HG03060 (cell line): Measurements from ENCODE around the gene SH2D4B.

ENCODE experiments used
- ATAC-seq: cut with Tn5 transposase; IDR thresholded peaks from one replicate; pipeline ENCODE4 v1.9.1; 2021; ENCODE audit warnings: low read depth, moderate number of reproducible peaks; ENCODE audit not compliant: unreplicated experiment

The SH2D4B gene

DNA sequence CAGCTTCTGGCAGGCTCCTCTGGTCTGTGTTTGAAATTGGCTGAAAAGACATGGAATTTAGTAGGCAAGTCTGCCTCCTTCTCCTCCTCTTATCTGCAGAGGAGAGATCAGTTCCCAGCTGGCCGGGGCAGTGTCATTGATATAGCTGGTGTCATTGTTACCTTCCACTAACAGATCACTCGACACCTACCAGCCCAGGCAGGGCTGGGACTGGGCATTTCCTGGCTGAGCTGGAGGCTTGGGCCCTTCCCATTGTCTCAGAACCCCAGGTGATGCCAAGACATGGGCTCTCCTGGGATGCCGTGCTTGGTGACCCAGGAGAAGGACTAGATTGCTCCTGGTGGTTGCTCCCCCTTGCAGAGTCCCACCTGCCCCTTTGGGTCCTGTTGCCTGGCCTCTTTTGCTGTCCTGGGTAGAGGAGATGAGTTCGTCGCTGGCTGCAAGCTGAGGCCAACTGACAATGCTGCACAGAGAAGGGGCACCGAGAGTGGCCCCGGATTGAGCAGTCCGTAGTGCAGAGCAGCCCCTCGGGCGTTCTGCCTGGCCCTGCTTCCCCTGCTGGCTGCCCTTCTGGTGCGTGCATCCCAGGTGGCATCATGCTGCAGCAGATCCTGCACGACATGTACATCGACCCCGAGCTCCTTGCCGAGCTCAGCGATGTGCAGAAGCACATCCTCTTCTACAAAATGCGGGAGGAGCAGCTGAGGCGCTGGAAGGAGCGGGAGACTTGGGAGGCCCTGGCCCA lies at the start of gene SH2D4B:
TSS of gene SH2D4B (plus strand) at position 167 of the 745 bp plus-strand sequence. CDS start at position 597, 430 bp downstream.
- ATAC-seq: no peak

DNA sequence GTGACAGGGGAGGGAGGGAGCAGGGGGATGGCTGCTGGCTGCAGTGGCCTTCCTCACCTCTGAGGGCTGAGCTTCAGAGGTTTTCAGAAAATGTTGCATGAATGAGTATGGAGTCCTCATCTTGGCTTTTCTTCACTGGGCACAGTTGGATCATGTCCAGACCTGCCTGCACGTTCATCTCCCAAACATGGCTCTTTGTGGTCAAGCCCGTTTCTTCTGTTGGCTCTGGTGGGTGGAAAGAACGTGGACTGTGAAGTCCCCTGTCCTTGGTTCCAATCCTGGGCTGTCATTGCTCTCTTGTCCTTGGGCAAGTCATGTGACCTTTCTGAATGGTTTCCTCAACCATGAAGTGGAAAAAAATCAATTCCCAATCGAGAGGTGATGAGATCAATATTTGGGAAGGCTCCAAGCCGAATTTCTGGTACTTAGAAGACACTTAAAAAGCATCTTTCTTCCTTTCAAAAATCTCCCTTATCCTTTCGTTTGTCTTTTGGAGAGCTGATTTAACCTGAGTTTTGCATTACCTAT lies 49.1 kb upstream of the SH2D4B start:
- no peak for ATAC-seq

DNA sequence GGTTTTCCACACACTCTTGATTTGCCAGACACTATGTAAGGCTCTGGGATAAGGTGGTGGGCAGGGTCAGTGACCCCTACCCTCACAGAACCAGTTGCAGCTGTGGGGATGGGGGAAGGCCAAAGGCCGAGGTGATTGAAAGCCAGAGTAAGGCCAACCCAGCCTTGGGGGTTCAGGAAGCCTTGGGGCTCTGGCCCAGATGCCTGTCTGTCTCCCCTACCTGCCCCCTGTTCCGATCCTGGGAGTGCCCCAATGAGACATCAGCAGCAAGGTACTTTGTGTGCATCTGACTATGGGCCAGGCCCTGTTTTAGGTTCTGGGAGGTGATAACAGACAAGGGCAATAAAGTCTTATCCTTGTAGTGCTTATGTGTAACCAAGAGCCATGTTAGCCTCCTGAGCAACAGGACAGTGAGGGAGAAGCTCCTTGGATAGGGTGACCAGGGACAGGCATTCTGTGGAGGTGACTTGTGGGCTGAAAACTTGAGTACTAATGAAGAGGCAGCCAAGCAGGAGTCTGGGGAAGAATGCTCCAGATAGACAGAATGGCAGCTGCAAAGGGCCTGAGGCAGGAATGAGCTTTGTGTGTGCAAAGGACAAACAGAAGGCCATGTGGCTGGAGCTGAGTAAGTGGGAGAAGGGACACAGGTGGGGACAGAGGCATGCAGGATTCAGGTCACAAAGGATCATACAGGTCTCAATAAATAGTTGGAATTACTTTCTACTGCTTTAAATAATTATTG lies 48.2 kb upstream of the SH2D4B start:
- ATAC-seq: no peak

DNA sequence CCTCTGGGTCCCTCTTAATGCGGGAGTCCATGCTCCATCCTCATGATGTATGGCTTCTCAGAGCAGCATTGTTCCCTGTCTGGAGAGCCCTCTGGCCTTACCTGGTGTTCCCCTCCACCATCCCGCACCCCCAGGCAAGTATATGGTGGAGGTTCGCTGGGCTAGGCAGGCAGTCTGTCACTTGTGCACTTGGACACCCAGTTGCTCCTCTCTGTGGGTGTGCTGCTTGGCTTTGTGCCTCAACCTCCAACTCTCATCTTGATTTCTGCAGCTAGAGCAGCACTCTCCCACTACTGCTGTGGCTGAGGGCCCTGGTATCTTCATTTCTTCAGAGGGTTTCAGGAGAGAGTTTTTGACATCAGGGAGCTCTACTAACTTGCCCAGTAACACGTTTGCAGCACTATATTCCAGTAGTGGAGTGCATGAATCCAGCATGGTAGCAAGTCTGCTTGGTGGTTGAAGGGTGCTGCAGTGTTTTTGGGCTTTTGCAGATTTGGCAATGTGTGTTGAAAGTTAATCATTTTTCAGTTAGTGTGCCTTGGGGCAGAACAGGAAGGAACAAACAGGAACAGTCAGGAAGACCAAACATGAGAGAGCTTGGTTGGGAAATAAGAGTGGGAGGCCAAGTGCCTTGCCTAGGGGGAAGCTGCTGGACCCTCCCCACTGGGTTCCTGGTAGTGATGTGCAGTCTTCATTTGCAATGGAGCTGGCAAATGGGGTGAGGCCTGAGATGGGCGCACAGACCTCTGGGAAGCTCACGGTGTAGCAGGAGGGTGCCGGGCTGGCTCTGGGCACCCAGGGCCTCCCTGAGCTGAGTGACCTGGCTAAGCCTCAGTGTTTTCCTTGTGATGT lies 46.2 kb upstream of the SH2D4B start:
- ATAC-seq: no peak

DNA sequence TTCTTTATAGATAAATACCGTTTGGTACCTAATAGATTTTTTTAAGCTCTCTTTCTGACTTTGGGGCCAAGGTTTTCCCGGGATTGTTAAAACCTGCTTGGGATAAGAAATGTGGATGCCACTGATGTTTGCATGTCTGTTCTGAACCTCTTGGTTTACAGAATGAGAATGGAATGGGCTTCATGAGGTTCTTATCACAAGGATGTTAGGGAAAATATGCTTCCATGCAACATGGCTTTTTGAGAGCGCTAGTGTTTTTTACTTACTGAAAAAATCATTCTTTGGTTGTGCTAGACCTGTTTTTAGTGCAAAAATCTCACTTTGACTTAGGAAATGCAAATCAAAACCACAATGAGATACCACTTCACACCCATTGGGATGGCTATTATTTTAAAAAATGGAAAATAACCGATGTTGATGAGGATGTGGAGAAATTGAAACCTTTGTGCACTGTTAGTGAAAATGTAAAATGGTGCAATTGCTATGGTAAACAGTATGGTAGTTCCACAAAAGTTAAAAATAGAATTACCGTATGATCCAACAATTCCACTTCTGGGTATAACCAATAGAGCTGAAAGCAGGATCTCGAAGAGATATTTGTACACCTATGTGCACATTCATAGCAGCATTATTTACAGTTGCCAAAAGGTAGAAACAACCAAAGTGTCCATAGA lies 44.7 kb upstream of the SH2D4B start:
- ATAC-seq: peak; percentile 11

DNA sequence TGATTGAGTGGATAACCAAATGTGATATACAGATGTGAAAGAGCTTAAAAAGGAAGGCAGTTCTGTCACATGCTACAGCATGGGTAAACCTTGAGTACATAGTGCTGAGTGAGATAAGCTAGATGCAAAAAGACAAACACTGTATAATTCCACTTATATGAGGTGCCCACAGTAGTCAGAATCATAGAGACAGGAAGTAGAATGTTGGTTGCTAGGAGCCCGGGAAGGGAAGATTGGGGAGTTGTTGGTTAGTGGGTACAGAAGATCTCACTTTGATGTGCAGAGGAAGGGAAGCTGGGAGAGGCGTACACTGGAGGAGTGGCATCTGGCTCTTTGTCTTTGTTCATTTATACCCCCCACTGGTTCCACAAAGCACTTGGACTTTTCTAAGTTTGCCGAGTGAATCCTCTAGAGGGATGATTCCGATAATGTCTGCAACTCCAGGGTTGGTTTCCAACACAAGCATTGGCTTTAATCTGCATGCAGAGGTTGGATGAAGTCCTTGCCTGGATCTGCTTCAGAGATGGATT lies 44.1 kb upstream of the SH2D4B start:
- ATAC-seq: peak; percentile 47

DNA sequence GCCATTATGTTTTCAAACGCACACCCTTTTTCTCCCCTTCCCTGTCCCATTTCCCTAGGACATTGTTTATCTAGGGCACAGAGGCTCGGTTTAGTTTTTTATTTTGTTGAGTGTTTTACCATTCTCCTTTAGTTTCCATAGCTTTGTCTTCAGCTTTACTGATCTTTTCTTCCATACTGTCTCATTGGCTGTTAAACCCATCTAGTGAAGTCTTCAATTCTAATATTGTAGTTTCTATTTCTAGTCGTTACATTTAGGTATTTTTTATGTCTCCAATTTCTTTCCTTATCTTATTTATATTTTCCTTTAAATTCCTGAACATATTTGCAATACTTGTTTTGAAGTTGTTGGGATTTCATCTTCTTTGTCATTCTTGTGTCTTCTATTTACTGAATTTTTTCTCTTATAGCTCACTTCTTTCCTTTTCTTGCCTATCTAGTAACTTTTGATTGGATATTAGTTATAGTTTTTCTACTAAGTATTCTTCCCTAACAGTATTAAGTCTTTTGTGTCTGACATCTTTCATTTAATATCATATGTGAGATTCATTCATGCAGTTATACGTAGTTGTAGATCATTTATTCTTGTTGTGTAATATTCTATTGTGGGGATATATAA lies 41.0 kb upstream of the SH2D4B start:
- no peak for ATAC-seq

DNA sequence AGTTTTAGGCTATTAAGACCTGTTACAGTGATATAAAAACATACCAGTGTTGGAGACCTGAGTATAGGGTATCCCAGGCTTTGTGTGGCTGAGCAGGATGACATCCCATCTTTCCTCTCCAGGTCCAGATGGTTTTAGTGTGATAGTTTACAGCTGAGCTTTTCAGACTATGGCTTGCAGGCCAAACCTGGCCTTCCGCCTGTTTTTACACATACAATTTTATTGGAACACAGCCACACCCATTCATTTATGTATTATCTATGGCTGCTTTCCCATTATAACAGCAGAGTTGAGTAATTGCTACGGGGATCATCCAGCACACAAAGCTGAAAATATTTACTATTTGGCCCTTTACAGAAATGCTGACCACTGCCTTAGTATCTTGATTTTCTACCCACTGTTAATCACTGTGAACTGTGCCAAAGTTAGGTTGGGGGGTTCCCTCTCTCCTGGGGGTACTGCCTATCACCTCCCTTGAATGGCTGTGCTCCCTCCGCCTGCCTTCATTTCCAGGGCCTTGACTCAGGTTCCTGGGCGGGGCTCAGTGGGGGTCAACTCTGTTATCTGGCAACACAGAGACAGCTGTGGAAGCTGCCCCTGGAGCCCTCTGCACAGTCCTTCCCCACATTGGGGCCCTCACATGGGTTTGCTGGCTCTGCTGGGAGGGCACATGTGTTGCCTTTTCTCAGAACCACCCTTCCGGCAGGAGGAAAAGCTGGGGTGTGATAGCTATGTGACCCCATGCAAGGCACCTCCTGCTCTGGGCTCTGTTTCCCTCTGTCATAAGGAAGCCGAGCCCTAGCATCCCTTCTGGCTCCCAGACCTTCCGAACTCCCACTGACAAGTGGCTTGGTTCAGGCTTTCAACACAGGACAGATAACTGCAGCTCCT lies 40.3 kb upstream of the SH2D4B start:
- ATAC-seq: no peak

DNA sequence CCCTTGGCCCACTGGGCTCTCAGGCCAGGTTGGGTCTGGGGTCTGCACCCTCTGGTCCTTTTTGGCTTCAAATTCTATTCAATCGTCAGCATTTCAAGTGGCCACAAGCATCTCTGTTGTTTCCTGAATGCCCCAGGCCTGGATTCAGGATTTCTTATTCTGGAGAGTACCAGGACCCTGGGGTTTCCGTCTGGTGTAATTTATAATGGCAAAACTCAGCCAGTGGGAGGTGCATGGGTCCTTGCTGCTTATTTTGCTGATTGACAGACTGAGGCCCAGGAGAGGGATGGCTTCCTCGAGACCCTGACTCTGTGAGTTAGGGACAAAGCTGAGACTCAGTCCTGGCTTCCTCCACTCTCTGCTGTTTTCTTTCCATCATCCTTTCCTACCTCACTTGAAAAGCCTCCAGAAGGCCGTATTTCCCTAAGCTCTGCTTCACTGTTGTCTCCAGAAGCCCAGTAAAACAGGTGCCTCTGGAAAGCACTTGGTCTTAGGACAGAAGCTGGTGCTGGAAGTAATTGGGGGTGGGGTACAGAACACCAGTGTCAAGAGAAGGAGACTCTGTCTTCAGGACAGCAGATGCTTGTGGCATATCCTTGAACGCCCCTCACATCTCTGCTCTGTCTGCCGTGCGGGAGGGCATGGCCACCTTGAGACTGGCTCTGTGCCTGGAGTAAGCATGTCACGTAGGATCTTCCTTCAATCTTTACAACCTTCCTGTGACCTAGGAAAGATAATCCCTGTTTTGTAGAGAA lies 39.4 kb upstream of the SH2D4B start:
- no peak for ATAC-seq

DNA sequence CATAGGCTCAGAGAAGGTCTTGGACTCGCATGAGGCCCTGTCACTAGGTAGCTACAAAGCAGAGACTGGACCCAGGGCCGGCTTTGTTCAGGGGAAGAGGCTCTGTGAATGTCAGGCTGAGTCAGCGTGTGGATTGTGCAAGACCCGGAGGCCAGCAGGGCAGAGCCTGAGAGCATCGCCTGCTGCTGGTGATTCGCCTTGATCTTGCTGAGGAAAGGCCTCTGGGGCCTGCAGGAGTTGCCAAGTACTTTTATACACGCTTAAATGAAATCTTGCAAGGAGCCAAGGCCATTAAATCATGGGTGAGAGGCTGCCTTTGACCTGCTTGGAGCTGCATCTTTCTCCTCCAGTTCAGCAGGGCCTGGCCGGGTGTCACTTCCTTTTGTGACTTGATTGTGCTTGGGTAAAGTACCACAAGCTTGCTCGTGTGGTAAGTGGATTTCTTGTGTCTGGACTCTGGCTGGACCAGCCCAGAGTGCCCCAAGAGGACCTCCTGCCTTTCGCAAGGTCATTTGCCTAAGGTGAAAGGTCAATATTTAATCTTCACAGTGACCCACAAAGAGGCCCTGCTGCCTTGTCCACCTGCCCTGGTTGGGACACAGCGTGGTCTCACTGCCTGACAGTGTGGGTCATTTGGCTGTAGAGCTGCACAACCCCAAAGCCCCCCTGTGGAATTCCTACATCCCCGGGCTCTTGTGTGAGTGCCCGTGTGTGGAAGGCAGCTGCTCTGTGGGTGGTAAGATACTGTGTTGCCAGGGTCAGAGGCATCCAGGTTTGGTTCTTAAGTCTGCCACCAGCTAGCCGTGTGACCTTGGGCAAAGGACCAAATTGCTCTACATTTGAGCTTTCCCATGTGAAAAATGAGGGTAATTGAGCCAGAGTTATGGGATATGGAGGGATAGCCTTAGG lies 38.6 kb upstream of the SH2D4B start:
- ATAC-seq: no peak

DNA sequence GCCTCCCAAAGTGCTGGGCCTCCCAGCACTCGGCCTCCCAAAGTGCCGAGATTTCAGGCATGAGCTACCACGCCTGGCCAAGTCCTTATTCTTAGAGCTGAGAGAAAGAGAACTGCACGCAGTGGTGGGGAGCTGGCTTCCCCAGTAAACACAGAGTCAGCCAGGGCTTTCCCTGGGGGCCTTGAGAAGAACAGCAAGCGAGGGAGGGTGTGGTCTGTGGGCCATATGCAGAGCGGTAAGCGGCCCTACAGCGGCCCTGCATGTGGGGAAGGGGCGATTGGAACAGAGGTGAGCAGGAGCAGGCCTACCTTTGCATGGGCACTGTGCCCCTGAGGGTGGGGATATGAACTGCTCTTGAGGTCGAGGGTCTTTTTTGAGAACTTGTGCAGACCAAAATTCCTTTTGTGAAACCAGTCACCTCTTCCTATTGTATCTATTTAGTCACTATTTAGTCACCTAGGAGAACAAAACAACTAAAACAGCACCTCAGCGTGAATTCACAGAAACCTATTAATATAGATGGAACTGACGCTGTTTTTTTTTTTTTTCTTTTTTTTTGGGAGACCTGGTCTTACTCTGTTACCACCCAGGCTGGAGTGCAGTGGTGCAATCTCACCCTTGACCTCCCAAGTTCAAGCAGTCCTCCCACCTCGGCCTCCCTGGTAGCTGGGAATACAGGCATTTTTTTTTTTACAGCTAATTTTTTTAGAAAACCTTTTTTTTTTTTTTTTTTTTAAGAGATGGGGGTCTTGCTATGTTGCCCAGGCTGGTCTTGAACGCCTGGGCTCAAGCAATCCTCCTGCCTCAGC lies 36.9 kb upstream of the SH2D4B start:
- ATAC-seq: peak; percentile 50

DNA sequence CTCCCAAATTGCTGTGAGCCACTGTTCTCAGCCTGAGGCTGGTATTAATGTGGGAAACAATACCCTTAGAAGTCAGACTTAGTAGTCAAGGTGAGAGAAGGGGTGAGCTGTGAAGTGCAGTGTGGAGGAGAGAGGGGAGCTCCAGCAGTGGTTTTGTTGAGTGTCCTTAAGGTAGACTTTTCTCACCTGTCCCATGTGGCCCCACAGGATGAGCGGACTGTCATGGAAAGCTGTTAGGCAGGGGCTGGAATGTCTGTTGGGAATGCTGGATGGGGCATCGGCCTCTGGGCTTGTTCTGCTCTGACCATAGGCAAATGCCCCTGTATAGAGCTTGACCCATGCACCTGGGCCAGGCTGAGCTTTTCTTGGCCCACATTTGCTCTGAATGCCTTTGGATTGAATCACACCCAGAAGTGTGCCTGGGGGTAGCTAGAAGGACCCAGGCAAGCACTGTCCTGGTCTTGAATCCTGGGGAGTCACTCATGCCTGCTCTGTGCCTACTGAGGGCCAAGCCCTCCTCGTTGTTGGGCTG lies 36.3 kb upstream of the SH2D4B start:
- no peak for ATAC-seq

DNA sequence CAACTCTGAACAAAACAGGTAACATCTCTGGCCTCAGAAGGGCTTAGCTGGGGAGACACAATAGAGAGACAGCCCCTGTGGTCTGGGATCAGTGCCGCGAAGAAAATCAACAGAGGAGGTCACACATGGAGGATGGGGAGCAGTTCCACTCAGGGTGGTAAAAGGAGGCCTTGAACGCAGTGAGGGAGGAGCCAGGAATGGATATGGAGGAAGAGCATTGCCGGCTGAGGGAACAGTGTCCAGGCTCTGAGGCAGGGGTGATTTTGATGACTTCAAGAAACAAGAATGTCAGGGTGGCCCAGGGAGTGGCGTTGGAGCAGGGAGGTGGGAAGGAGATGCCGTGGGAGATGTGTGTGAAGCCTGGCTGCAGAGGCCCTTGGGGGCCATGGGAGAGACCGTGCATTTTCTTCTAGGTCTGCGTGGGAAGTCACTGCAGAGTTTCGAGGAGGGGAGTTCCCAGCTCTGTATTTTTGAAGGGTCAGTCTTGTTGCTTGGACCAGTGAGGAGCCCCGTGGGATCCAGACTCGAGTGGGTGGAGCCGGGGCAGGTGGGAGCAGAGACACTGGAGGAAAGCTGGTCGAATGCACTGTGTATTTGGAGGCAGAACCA lies 35.7 kb upstream of the SH2D4B start:
- ATAC-seq: no peak

DNA sequence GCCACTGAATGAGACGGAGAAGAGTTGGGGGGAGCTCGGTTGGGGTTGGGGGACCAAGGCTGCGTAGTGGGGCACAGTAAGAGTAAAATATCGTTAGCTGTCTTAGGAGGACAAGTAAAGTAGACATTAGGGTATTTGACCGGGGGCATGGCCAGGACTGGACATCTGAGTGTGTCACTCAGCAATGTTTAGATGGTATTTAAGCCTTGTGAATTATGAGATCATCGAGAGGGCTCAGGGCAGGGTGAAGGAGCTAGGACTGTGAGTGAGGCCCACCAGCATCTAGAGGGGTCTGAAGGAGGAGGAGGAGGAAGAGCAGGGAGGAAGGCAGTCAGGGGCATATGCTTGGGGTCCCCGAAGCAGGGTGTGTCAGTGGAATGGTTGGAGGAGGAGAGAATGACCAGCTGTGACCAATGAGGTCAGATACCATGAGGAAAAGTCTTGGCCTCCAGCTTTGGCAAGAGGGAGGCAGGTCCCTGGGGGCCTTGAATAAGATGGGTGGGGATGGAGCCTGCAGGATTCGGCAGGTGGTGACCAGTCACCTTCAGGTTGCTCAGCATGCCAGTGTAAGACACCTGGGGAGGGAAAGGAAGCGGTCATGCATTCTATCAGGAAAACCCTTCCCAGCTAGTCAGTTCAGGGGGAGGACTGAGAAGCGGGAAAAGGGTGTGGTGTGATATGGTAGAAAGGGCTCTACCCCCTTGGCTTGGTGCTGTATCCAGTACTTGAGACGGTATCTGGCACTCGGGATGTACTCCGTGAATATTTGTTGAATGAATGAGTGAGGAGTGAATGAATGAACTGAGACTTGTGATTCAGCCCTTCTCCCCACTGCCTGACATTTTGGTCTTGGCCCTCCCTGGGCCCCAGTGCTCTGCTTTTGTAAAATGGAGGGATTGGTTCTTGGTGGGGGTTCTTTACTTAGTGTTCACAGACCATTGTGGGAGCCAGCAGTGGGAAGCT lies 34.8 kb upstream of the SH2D4B start:
- ATAC-seq: no peak
